Measurements from ENCODE around the gene SFXN3. TPM values are rescaled to one million over a fixed set of nuclear protein-coding genes. Genes with fewer than 3 reads are reported as not detected.

SFXN3 gene
- total RNA-seq, 1 donor from 2014 or later: 17.1 TPM

GRCh38 chr10:101087376-101087775, 56.3 kb downstream of the SFXN3 start:
- DNase-seq (ENCODE audit: low spot score in 2 of 2, unreplicated experiment in 2 of 2): no peak
- TF ChIP-seq CTCF (IDR thresholded peaks at IDR 0.05; ENCODE audit: unreplicated experiment): no peak
- H3K27ac Mint-ChIP-seq: no peak overlapping the region
- H3K36me3 Mint-ChIP-seq: no peaks in the 10 kb centered on the region
- H3K4me1 Mint-ChIP-seq: no peaks in the 10 kb centered on the region
- H3K27me3 Mint-ChIP-seq (ENCODE audit: low read depth): peaks cover 93% of the 10 kb centered on the region
- no peaks in the 10 kb centered on the region for H3K9me3 Mint-ChIP-seq
- no peak overlapping the region for H3K4me3 Mint-ChIP-seq

GRCh38 chr10:101087965-101088364, 56.9 kb downstream of the SFXN3 start:
- TF ChIP-seq CTCF (IDR thresholded peaks at IDR 0.05; ENCODE audit: unreplicated experiment): no peak
- Mint-ChIP-seq H3K36me3 (no peaks in the 10 kb centered on the region), H3K4me3 (no peak overlapping the region), H3K4me1 (no peaks in the 10 kb centered on the region), H3K9me3 (no peaks in the 10 kb centered on the region), H3K27me3 (ENCODE audit: low read depth) (peaks cover 93% of the 10 kb centered on the region), H3K27ac (no peak overlapping the region)
- no peak for DNase-seq (ENCODE audit: low spot score in 2 of 2, unreplicated experiment in 2 of 2)

- Mint-ChIP-seq H3K27me3 (ENCODE audit: low read depth) (peaks cover 85% of the 10 kb centered on the region), H3K4me1 (peaks cover 6% of the 10 kb centered on the region), H3K9me3 (no peaks in the 10 kb centered on the region), H3K4me3 (no peak overlapping the region), H3K36me3 (no peaks in the 10 kb centered on the region), H3K27ac (no peak overlapping the region)
- no peak for TF ChIP-seq CTCF (IDR thresholded peaks at IDR 0.05; ENCODE audit: unreplicated experiment)
- DNase-seq (ENCODE audit: low spot score in 2 of 2, unreplicated experiment in 2 of 2): no peak
Measured at GRCh38 chr10:101089520-101090299, 58.7 kb downstream of the SFXN3 start.

- Mint-ChIP-seq H3K4me1 (peaks cover 12% of the 10 kb centered on the region), H3K4me3 (no peak overlapping the region), H3K27me3 (ENCODE audit: low read depth) (peaks cover 79% of the 10 kb centered on the region), H3K36me3 (no peaks in the 10 kb centered on the region), H3K27ac (no peak overlapping the region), H3K9me3 (no peaks in the 10 kb centered on the region)
- DNase-seq (ENCODE audit: low spot score in 2 of 2, unreplicated experiment in 2 of 2): no peak
- TF ChIP-seq CTCF (IDR thresholded peaks at IDR 0.05; ENCODE audit: unreplicated experiment): no peak
Measured at GRCh38 chr10:101090597-101090996, 59.6 kb downstream of the SFXN3 start.

Other genes starting within 250 kb of the SFXN3 start
- 32.6 to 36.1 TPM (median 35.5 TPM) in 3 replicates for gene SLF2, start 118.3 kb upstream of the SFXN3 start, total RNA-seq
- gene SEMA4G, start 61.7 kb upstream of the SFXN3 start, total RNA-seq: 20.0 to 22.8 TPM (median 22.2 TPM) in 3 replicates
- gene MRPL43, start 43.7 kb upstream of the SFXN3 start, total RNA-seq: 66.7 to 70.2 TPM (median 69.4 TPM) in 3 replicates
- 11.7 to 13.9 TPM (median 12.4 TPM) in 3 replicates for gene TWNK, start 43.7 kb upstream of the SFXN3 start, total RNA-seq
- 107 to 111 TPM (median 110 TPM) in 3 replicates for gene LZTS2, start 31.4 kb upstream of the SFXN3 start, total RNA-seq
- 1.2 to 1.8 TPM (median 1.8 TPM) in 3 replicates for gene PDZD7, start 105 bp upstream of the SFXN3 start, total RNA-seq
- 15.9 to 17.5 TPM (median 16.8 TPM) in 3 replicates for gene KAZALD1, start 30.8 kb downstream of the SFXN3 start, total RNA-seq
- gene TLX1, start 100.1 kb downstream of the SFXN3 start, total RNA-seq: not detected in 3 replicates
- not detected in 3 replicates for gene LBX1, start 198.2 kb downstream of the SFXN3 start, total RNA-seq